GM18873 (cell line): ENCODE results near the gene PGM2L1.
"Not testable (repeated sequence)": the region's sequence is repeated elsewhere in the genome, so short reads cannot be mapped to it uniquely, and the experiment has no call there.

Source experiments
- ATAC-seq: cut with Tn5 transposase; IDR thresholded peaks from one replicate; pipeline ENCODE4 v1.9.1; 2021; ENCODE audit warnings: mild to moderate bottlenecking, moderate library complexity, moderate number of reproducible peaks; ENCODE audit not compliant: unreplicated experiment, low FRiP score

PGM2L1 gene

DNA sequence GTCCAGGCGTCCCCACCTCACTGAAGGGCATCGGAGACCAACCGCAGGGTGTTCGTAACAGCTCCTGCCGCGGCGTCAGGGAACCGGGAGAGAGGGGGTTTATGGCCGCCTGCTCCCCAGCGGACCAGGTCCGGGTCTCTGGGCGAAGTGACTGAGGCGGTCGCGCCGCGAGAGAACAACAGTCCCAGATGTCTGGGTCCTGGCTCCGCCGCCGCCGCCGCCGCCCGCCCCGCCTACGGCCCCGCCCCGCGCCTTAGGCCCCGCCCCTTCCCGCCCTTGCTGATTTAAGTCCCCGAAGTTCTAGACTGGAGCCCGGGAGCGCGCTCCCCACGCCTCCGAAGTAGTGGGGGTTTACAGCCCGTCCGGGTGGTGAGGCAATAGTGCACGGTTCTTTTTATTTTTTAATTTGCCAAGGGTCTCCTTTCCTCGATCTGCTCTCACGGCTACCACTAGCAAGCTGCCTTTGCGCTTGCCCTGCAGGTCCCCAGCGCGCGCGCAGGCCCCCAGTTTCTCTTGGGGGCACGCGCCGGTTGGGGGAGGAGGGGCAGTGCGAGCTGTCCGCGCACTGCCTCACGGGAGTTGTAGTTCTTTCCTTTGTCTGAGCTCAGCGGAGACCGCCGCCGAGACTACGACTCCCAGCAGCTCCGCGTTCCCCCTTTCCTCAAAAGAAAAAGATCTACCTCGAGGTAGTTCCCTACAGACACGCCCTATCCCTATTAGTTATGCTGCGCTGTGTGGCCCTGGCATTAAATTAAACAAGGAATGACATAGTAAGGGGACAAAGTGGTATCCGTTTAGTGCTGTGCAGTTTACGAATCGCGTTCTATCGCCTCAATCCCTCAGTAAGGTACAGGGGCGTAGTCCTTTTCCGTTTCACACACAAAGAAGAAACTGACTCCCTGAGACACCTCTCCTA, at the start of gene PGM2L1:
Gene PGM2L1, minus strand, starts transcription at position 190 of the 916 bp plus-strand sequence. CDS start 272 bp downstream, outside the sequence.
- peak; percentile 82 for ATAC-seq

DNA sequence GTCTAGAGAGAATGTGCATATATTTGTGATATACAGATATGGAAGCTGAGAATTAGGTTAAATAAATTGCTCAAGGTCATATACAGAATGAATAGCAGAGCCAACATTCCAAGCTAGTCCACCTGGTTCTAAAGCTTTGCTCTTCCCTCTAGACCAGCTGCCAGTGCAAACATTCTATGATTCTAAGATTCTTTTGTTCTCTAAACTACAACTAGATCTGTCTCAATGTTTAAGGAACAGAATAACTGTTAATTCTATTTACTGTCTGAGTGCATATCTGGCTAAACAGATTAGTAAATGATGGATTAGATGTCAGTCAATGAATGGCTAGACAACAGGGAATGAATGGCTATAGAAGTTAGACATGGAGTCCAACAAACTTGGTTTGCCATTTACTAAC, 49.5 kb upstream of the PGM2L1 start:
- ATAC-seq, result no peak

DNA sequence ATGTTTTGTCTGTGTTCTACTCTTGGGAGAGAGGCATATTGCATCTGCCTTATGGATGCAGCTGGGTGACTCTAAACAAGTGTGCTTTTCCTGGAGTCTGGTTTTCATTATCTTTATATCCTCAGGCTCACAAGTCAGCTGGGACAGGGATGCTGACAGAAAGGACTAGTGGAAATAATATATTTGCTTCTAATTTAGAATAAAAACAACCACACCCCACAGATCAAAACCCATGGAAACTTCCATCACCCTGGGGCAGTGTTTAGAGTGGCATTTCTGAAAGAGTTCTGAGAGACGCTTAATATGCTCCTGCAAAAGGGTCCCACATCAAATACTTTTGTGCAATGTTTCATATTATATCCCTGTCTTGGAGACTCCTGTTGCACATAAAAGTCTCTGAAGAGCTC, 48.3 kb upstream of the PGM2L1 start:
- ATAC-seq, result no peak

GRCh38 chr11:74444173-74444826, 46.1 kb upstream of the PGM2L1 start:
- no peak for ATAC-seq

- no peak for ATAC-seq
Measured at GRCh38 chr11:74443071-74443864, 45.0 kb upstream of the PGM2L1 start.

DNA sequence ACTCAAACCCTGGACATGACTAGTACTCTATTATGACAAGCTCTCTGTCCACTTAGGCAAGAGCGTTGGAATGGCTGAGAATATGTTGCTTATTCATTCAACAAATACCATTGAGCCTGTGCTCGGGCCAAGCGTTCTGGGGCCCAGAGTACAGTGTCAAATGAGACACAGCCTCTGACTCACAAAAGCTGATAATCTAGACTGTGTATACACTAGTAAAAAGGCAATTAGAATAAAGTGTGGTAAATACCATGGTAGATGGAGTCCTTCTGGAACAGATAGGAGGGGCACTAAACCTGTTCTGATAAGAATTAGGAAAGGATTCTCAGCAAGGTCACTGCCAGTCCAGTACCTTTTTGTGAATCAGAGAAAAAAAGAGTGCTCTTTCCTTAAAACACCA, 44.4 kb upstream of the PGM2L1 start:
- no peak for ATAC-seq

DNA sequence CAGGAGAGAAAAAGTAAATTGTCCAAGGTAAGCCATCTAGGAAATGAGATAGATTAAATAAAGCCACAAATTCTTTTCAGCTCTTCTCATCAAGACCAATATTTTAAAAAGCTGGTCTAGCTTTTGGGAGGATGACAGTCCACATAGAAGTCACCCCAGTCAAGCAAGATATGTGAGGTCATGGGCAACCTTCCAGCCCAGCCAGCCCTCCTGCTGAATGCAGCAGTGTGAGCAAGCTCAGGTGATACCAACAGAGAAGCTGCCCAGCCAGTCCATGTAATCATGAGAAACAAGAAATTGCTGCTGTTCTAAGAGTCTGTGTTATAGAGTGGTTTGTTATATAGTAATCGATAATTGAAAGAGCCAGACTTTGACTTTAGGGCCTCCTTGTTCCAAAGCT, 40.4 kb upstream of the PGM2L1 start:
- no peak for ATAC-seq

GRCh38 chr11:74437441-74438042, 39.3 kb upstream of the PGM2L1 start:
- no peak for ATAC-seq

- ATAC-seq, result no peak
Measured at GRCh38 chr11:74434528-74434927, 36.3 kb upstream of the PGM2L1 start.

DNA sequence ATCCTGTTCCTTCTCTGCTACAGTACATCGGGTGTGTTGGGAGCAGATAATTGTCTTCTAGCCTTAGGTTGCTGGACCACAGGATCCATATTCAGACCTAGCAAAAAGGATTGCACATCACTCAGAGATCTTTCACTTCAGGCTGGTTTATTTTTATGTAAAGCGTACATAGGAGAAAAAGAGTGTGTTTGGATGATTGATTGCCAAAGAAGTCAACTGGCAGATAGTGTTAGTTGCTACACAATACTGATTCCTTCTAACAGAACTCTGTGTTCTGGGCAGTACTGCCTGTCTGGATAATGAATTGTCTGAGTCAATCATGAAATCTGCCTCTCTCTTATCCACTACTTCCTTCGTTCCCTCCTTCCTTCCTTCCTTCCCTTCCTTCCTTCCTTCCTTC, 31.0 kb upstream of the PGM2L1 start:
- no peak for ATAC-seq

- no peak for ATAC-seq
Measured at GRCh38 chr11:74427384-74427886, 29.2 kb upstream of the PGM2L1 start.

GRCh38 chr11:74425100-74425499, 26.9 kb upstream of the PGM2L1 start:
- ATAC-seq, result no peak

GRCh38 chr11:74418509-74418895, 20.3 kb upstream of the PGM2L1 start:
- no peak for ATAC-seq

DNA sequence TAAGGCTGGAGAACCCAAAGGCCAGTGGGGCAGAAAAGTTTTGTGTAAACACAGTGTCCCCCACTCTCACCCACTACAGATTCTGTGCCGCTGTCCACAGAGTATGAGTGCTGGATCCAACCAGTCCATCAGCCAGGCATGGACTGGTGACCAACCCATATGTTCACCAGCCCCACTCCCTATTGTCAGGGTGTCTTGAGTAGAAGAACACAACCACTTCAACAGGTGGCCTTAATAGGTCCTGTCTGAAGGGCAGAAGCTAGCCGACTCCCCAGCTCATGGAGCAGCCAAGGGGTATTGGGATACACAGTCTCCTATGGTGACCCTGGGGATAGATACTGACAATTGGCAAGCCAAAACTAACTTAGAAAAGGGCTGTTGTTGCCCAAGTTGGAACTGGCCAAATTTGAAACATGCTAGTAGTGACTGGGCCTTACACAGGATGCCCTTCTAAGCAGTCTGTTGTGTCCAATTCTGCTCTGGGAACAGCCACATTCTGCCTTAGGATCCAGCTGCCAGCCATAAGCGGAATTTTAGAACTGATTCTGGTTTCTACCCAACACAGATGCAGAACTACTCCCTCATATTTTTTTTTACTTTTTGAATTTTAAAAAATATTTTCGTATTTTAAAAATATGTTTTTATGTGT, 19.8 kb upstream of the PGM2L1 start:
- ATAC-seq, result no peak

GRCh38 chr11:74417379-74417804, 19.2 kb upstream of the PGM2L1 start:
- ATAC-seq, result no peak

DNA sequence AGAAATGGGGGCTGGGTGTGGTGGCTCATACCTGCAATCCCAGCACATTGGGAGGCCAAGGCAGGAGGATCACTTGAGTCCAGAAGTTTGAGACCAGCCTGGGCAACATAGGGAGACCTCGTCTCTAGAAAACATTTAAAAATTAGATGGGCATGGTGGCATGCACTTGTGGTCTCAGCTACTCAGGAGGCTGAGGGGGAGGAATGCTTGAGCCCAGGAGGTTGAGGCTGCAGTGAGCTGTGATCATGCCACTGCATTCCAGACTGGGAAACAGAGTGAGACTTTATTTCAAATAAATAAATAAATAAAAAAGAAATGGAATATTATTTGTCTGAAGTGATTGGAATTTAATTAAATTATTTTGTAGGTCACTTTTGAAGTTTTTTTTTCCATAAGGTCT, 18.7 kb upstream of the PGM2L1 start:
- ATAC-seq, result not testable (repeated sequence)

GRCh38 chr11:74412733-74413359, 14.6 kb upstream of the PGM2L1 start:
- no peak for ATAC-seq

- ATAC-seq, result no peak
Measured at GRCh38 chr11:74412321-74412720, 14.1 kb upstream of the PGM2L1 start.

DNA sequence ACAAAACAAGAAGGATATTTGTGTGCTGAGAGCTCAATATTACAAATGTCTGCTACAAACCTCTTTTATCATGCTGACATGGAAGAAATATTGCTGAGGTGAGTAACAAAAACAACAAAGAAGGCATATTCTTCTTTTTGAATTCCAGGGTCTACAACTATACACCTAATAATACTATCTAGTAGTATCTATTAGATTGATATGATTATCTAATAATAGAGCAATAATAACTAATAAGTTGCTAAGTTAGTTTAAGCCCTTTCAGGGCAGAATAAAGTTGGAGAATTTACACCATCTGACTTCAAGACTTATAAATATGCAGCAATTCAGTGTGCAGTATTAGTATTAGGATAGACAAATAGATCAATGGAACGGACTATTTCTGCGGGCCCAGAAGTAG, 11.4 kb upstream of the PGM2L1 start:
- ATAC-seq, result no peak
